Cardiac fibroblast (primary cell): ENCODE measurements around the gene HOXA9.

Experiments used
- DNase-seq, 2 donors: peaks; one replicate each; pipeline versions ENCODE4 v3.0.0 to v3.0.0-alpha.2; 2010; ENCODE audit warnings: low read depth in 2 of 2
- H3K4me3 ChIP-seq, 2 donors: replicated peaks in 1 of 2; 1 replicate in 1 of 2; 2 replicates in 1 of 2; pipeline ENCODE4 v1.5.1; 2011; ENCODE audit warnings: low read depth in 2 of 2, low read length in 2 of 2, mild to moderate bottlenecking in 2 of 2, moderate library complexity in 1 of 2
- CTCF ChIP-seq: IDR thresholded peaks from one replicate; pipeline ENCODE4 v1.5.1; 2011; ENCODE audit warnings: low read depth, mild to moderate bottlenecking, low read length, inconsistent platforms

Gene HOXA9

GRCh38 chr7:27148756-27149641, 16.3 kb downstream of the HOXA9 start:
- no peak overlapping the region for H3K4me3 ChIP-seq
- no peak for TF ChIP-seq CTCF
- no peak for DNase-seq

- no peak for DNase-seq
- no peak overlapping the region for H3K4me3 ChIP-seq
- no peak for TF ChIP-seq CTCF
These were observed 17.1 kb downstream of the HOXA9 start for GRCh38 chr7:27148031-27148755.

GRCh38 chr7:27147199-27148030, 17.9 kb downstream of the HOXA9 start, which contains the start of gene HOXA6:
HOXA6 (minus strand) TSS chr7:27147774; CDS start chr7:27147749, 25 bp downstream.
- no peak for TF ChIP-seq CTCF
- DNase-seq, result no peak
- H3K4me3 ChIP-seq, result no peak within 1 kb of the TSS

- no peak for TF ChIP-seq CTCF
- no peak overlapping the region for H3K4me3 ChIP-seq
- no peak for DNase-seq
These were observed 18.7 kb downstream of the HOXA9 start for GRCh38 chr7:27146491-27147198.

GRCh38 chr7:27145914-27146412, 19.4 kb downstream of the HOXA9 start:
- no peak overlapping the region for H3K4me3 ChIP-seq
- TF ChIP-seq CTCF, result no peak
- DNase-seq, result no peak
